ENCODE results near the gene CDC42BPA.

DNA sequence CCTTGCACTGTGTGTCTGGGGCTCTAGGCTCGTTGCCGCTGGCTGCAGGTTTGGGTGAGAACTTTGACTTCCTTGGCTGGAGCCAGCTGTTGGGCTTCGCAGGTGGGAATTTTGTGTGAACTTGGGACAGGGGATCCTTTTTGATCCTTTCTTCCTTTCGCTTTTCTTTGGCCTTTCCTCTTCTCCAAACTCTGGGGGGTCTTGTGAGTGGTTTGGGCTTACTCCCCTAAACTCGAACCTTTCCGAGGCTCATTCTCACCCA is 377.6 kb downstream of the CDC42BPA start:
- TF ChIP-seq, protein P1, sequence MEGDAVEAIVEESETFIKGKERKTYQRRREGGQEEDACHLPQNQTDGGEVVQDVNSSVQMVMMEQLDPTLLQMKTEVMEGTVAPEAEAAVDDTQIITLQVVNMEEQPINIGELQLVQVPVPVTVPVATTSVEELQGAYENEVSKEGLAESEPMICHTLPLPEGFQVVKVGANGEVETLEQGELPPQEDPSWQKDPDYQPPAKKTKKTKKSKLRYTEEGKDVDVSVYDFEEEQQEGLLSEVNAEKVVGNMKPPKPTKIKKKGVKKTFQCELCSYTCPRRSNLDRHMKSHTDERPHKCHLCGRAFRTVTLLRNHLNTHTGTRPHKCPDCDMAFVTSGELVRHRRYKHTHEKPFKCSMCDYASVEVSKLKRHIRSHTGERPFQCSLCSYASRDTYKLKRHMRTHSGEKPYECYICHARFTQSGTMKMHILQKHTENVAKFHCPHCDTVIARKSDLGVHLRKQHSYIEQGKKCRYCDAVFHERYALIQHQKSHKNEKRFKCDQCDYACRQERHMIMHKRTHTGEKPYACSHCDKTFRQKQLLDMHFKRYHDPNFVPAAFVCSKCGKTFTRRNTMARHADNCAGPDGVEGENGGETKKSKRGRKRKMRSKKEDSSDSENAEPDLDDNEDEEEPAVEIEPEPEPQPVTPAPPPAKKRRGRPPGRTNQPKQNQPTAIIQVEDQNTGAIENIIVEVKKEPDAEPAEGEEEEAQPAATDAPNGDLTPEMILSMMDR (IDR thresholded peaks at IDR 0.05), result no peak
- TF ChIP-seq EP300 (IDR thresholded peaks at IDR 0.05; ENCODE audit: borderline replicate concordance in 1 of 2, low read depth in 1 of 2, low read length in 1 of 2) (no peak), YY1 (IDR thresholded peaks at IDR 0.05; ENCODE audit: low read depth) (no peak), TEAD4 (IDR thresholded peaks at IDR 0.05; ENCODE audit: borderline replicate concordance, insufficient read depth) (no peak), SMC3 (IDR thresholded peaks at IDR 0.05; ENCODE audit: low read depth, low read length) (no peak), GABPA (IDR thresholded peaks at IDR 0.05; ENCODE audit: low read depth) (no peak)
- TF ChIP-seq, protein P2, sequence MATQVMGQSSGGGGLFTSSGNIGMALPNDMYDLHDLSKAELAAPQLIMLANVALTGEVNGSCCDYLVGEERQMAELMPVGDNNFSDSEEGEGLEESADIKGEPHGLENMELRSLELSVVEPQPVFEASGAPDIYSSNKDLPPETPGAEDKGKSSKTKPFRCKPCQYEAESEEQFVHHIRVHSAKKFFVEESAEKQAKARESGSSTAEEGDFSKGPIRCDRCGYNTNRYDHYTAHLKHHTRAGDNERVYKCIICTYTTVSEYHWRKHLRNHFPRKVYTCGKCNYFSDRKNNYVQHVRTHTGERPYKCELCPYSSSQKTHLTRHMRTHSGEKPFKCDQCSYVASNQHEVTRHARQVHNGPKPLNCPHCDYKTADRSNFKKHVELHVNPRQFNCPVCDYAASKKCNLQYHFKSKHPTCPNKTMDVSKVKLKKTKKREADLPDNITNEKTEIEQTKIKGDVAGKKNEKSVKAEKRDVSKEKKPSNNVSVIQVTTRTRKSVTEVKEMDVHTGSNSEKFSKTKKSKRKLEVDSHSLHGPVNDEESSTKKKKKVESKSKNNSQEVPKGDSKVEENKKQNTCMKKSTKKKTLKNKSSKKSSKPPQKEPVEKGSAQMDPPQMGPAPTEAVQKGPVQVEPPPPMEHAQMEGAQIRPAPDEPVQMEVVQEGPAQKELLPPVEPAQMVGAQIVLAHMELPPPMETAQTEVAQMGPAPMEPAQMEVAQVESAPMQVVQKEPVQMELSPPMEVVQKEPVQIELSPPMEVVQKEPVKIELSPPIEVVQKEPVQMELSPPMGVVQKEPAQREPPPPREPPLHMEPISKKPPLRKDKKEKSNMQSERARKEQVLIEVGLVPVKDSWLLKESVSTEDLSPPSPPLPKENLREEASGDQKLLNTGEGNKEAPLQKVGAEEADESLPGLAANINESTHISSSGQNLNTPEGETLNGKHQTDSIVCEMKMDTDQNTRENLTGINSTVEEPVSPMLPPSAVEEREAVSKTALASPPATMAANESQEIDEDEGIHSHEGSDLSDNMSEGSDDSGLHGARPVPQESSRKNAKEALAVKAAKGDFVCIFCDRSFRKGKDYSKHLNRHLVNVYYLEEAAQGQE (IDR thresholded peaks at IDR 0.05; ENCODE audit: low read depth, low read length), result no peak
- TF ChIP-seq, protein P3, sequence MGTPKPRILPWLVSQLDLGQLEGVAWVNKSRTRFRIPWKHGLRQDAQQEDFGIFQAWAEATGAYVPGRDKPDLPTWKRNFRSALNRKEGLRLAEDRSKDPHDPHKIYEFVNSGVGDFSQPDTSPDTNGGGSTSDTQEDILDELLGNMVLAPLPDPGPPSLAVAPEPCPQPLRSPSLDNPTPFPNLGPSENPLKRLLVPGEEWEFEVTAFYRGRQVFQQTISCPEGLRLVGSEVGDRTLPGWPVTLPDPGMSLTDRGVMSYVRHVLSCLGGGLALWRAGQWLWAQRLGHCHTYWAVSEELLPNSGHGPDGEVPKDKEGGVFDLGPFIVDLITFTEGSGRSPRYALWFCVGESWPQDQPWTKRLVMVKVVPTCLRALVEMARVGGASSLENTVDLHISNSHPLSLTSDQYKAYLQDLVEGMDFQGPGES (IDR thresholded peaks at IDR 0.05; ENCODE audit: low read depth, low read length), result no peak
- TF ChIP-seq, protein P4, sequence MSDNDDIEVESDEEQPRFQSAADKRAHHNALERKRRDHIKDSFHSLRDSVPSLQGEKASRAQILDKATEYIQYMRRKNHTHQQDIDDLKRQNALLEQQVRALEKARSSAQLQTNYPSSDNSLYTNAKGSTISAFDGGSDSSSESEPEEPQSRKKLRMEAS (IDR thresholded peaks at IDR 0.05; ENCODE audit: low read depth), result no peak
